Measurements from ENCODE around the gene PFDN1. TPM values are rescaled to one million over a fixed set of nuclear protein-coding genes. Genes with fewer than 3 reads are reported as not detected.

The PFDN1 gene
- total and polyA plus RNA-seq, 2 experiments from 2014 or later = 119 to 256 TPM

DNA sequence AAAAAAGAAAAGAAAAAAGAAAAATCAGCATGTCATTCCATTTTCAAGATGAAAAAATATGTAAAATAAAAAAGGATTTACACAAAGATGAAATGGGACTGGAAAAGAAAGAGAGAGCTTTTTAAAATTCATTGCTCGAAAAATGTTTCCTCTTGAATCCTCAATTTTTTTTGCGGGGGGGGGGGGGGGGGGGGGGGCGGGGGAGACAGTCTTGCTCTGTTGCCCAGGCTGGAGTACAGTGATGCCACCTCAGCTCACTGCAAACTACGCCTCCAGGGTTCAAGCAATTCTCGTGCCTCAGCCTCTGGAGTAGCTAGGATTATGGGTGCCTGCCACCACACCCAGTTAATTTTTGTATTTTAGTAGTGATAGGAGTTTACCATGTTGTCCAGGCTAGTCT, 16.5 kb downstream of the PFDN1 start (continued):
- TF ChIP-seq, protein P1, sequence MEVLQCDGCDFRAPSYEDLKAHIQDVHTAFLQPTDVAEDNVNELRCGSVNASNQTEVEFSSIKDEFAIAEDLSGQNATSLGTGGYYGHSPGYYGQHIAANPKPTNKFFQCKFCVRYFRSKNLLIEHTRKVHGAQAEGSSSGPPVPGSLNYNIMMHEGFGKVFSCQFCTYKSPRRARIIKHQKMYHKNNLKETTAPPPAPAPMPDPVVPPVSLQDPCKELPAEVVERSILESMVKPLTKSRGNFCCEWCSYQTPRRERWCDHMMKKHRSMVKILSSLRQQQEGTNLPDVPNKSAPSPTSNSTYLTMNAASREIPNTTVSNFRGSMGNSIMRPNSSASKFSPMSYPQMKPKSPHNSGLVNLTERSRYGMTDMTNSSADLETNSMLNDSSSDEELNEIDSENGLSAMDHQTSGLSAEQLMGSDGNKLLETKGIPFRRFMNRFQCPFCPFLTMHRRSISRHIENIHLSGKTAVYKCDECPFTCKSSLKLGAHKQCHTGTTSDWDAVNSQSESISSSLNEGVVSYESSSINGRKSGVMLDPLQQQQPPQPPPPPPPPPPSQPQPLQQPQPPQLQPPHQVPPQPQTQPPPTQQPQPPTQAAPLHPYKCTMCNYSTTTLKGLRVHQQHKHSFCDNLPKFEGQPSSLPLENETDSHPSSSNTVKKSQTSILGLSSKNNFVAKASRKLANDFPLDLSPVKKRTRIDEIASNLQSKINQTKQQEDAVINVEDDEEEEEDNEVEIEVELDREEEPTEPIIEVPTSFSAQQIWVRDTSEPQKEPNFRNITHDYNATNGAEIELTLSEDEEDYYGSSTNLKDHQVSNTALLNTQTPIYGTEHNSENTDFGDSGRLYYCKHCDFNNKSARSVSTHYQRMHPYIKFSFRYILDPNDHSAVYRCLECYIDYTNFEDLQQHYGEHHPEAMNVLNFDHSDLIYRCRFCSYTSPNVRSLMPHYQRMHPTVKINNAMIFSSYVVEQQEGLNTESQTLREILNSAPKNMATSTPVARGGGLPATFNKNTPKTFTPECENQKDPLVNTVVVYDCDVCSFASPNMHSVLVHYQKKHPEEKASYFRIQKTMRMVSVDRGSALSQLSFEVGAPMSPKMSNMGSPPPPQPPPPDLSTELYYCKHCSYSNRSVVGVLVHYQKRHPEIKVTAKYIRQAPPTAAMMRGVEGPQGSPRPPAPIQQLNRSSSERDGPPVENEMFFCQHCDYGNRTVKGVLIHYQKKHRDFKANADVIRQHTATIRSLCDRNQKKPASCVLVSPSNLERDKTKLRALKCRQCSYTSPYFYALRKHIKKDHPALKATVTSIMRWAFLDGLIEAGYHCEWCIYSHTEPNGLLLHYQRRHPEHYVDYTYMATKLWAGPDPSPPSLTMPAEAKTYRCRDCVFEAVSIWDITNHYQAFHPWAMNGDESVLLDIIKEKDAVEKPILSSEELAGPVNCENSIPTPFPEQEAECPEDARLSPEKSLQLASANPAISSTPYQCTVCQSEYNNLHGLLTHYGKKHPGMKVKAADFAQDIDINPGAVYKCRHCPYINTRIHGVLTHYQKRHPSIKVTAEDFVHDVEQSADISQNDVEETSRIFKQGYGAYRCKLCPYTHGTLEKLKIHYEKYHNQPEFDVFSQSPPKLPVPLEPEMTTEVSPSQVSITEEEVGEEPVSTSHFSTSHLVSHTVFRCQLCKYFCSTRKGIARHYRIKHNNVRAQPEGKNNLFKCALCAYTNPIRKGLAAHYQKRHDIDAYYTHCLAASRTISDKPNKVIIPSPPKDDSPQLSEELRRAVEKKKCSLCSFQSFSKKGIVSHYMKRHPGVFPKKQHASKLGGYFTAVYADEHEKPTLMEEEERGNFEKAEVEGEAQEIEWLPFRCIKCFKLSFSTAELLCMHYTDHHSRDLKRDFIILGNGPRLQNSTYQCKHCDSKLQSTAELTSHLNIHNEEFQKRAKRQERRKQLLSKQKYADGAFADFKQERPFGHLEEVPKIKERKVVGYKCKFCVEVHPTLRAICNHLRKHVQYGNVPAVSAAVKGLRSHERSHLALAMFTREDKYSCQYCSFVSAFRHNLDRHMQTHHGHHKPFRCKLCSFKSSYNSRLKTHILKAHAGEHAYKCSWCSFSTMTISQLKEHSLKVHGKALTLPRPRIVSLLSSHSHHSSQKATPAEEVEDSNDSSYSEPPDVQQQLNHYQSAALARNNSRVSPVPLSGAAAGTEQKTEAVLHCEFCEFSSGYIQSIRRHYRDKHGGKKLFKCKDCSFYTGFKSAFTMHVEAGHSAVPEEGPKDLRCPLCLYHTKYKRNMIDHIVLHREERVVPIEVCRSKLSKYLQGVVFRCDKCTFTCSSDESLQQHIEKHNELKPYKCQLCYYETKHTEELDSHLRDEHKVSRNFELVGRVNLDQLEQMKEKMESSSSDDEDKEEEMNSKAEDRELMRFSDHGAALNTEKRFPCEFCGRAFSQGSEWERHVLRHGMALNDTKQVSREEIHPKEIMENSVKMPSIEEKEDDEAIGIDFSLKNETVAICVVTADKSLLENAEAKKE (CRISPR knock-in tag; IDR thresholded peaks at IDR 0.05) = no peak

- TF ChIP-seq, protein P2, sequence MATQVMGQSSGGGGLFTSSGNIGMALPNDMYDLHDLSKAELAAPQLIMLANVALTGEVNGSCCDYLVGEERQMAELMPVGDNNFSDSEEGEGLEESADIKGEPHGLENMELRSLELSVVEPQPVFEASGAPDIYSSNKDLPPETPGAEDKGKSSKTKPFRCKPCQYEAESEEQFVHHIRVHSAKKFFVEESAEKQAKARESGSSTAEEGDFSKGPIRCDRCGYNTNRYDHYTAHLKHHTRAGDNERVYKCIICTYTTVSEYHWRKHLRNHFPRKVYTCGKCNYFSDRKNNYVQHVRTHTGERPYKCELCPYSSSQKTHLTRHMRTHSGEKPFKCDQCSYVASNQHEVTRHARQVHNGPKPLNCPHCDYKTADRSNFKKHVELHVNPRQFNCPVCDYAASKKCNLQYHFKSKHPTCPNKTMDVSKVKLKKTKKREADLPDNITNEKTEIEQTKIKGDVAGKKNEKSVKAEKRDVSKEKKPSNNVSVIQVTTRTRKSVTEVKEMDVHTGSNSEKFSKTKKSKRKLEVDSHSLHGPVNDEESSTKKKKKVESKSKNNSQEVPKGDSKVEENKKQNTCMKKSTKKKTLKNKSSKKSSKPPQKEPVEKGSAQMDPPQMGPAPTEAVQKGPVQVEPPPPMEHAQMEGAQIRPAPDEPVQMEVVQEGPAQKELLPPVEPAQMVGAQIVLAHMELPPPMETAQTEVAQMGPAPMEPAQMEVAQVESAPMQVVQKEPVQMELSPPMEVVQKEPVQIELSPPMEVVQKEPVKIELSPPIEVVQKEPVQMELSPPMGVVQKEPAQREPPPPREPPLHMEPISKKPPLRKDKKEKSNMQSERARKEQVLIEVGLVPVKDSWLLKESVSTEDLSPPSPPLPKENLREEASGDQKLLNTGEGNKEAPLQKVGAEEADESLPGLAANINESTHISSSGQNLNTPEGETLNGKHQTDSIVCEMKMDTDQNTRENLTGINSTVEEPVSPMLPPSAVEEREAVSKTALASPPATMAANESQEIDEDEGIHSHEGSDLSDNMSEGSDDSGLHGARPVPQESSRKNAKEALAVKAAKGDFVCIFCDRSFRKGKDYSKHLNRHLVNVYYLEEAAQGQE (IDR thresholded peaks at IDR 0.05; ENCODE audit: unreplicated experiment) = no peak
- no peak for TF ChIP-seq EZH2phosphoT487 (IDR thresholded peaks at IDR 0.05; ENCODE audit: unreplicated experiment)
- Histone ChIP-seq H4K20me1 (replicated peaks; ENCODE audit: insufficient read depth) (peaks cover 30% of the 10 kb centered on the region), H3K36me3 (ENCODE audit: insufficient read depth) (no peaks in the 10 kb centered on the region), H3K27ac (ENCODE audit: low read depth) (no peak overlapping the region), H3F3A (replicated peaks; ENCODE audit: low read depth) (no peaks in the 10 kb centered on the region), H3K79me2 (replicated peaks; ENCODE audit: insufficient read depth) (peaks cover 68% of the 10 kb centered on the region), H3K4me2 (no peak overlapping the region), H3K4me1 (ENCODE audit: insufficient read depth) (no peaks in the 10 kb centered on the region), H3K9me2 (ENCODE audit: insufficient read depth) (no peaks in the 10 kb centered on the region), H3K4me3 (no peak overlapping the region), H3K27me3 (ENCODE audit: insufficient read depth) (no peaks in the 10 kb centered on the region), H2AFZ (no peak overlapping the region)
- DNase-seq (ENCODE audit: low spot score) (no peak), ATAC-seq (no peak)
- Mint-ChIP-seq H3K36me3 (ENCODE audit: low read depth) (no peaks in the 10 kb centered on the region), H3K4me1 (no peaks in the 10 kb centered on the region), H3K4me3 (no peak overlapping the region), H3K27me3 (ENCODE audit: insufficient read depth, low read depth, poor library complexity) (peaks cover 2% of the 10 kb centered on the region), H3K9me3 (no peaks in the 10 kb centered on the region), H3K27ac (no peak overlapping the region)
These were observed 18.9 kb downstream of the PFDN1 start for GRCh38 chr5:140284013-140284412.

Data from GM23338 (cell line).